SU-DHL-6 (cell line): Measurements from ENCODE around the gene SLX4IP.
A peak's percentile ranks its signal among the peaks of the same experiment; 100 is the strongest.

ENCODE experiments used
- H2AFZ ChIP-seq: fragments of 200-600 bp; sonication (generic); 2 replicates; pipeline ENCODE4 v1.6.1; 2014; ENCODE audit warnings: low read depth, mild to moderate bottlenecking, moderate library complexity, mixed read lengths, antibody characterized with exemption, low read length; ENCODE audit not compliant: severe bottlenecking
- H3F3A ChIP-seq: fragments of 200-600 bp; shearing (Covaris generic); 2 replicates; pipeline ENCODE4 v1.6.0; 2016; ENCODE audit warnings: antibody characterized with exemption, mild to moderate bottlenecking; ENCODE audit not compliant: insufficient read depth
- H3K27ac ChIP-seq: fragments of 200-600 bp; sonication (generic); 2 replicates; pipeline ENCODE4 v1.5.1; 2016; ENCODE audit warnings: low read depth, mild to moderate bottlenecking, low read length, moderate library complexity, mixed read lengths
- H3K27me3 ChIP-seq: fragments of 200-600 bp; sonication (generic), shearing (Covaris generic); 2 replicates; pipeline ENCODE4 v1.6.0; 2014; ENCODE audit warnings: mild to moderate bottlenecking, low read length
- H3K36me3 ChIP-seq: fragments of 200-600 bp; sonication (generic); 2 replicates; pipeline ENCODE4 v1.6.1; 2014; ENCODE audit warnings: mild to moderate bottlenecking, low read length, mixed read lengths
- H3K4me2 ChIP-seq: fragments of 300-600, 200-600 bp; shearing (Covaris generic), sonication (generic); 2 replicates; pipeline ENCODE4 v1.6.0; 2014; ENCODE audit warnings: low read length, low read depth, mild to moderate bottlenecking; ENCODE audit not compliant: poor library complexity, severe bottlenecking
- H3K4me3 ChIP-seq: fragments of 200-600 bp; sonication (generic); 2 replicates; pipeline ENCODE4 v1.5.1; 2014; ENCODE audit warnings: antibody characterized with exemption, low read length, mild to moderate bottlenecking, mixed read lengths; ENCODE audit not compliant: insufficient read depth, poor library complexity, severe bottlenecking
- H3K79me2 ChIP-seq: fragments of 200-600 bp; sonication (generic); 2 replicates; pipeline ENCODE4 v1.6.1; 2014; ENCODE audit warnings: mild to moderate bottlenecking, low read length, moderate library complexity; ENCODE audit not compliant: insufficient read depth
- H3K9ac ChIP-seq: fragments of 200-600 bp; sonication (generic); 2 replicates; pipeline ENCODE4 v1.7.0; 2014; ENCODE audit warnings: mild to moderate bottlenecking, low read length
- H3K9me2 ChIP-seq: fragments of 200-600 bp; sonication (generic); replicated peaks from 2 replicates; pipeline ENCODE4 v1.6.1; 2014; ENCODE audit warnings: low read length; ENCODE audit not compliant: insufficient read depth
- H3K9me3 ChIP-seq: fragments of 200-600 bp; sonication (generic); 2 replicates; pipeline ENCODE4 v1.6.1; 2014; ENCODE audit warnings: low read length, mixed read lengths; ENCODE audit not compliant: insufficient read depth
- H4K20me1 ChIP-seq: fragments of 200-600 bp; sonication (generic); 2 replicates; pipeline ENCODE4 v1.6.1; 2014; ENCODE audit warnings: low read depth, mild to moderate bottlenecking, antibody characterized with exemption, low read length, moderate library complexity, mixed read lengths
- CTCF ChIP-seq: fragments of 200-600 bp; sonication (generic); IDR thresholded peaks from one replicate; pipeline ENCODE4 v1.5.1; 2017; ENCODE audit warnings: antibody characterized with exemption, mild to moderate bottlenecking, low read length, moderate library complexity; ENCODE audit not compliant: insufficient read depth, poor library complexity, severe bottlenecking
- EZH2phosphoT487 ChIP-seq: fragments of 200-600 bp; sonication (generic), shearing (Covaris generic); conservative IDR thresholded peaks from 2 replicates; pipeline ENCODE4 v1.6.1; 2018; ENCODE audit warnings: mild to moderate bottlenecking, antibody characterized with exemption, low read length, moderate library complexity, mixed read lengths

The SLX4IP gene

GRCh38 chr20:10532361-10532760 is 97.3 kb downstream of the SLX4IP start:
- Histone ChIP-seq H3K9me2 (no peaks in the 10 kb centered on the region), H3K27ac (no peak overlapping the region), H3K36me3 (no peaks in the 10 kb centered on the region), H2AFZ (no peak overlapping the region), H3K9ac (no peak overlapping the region), H3K27me3 (no peaks in the 10 kb centered on the region), H3K9me3 (no peaks in the 10 kb centered on the region), H3K79me2 (no peaks in the 10 kb centered on the region), H3K4me3 (no peak overlapping the region), H3F3A (no peaks in the 10 kb centered on the region), H4K20me1 (peaks cover 3% of the 10 kb centered on the region; the same call in 1 of the 2 replicates), H3K4me2 (no peak overlapping the region)
- TF ChIP-seq EZH2phosphoT487, result no peak
- TF ChIP-seq CTCF, result no peak

GRCh38 chr20:10536531-10536930 is 101.4 kb downstream of the SLX4IP start:
- H3K4me2 ChIP-seq, result no peak overlapping the region

GRCh38 chr20:10537850-10538480 is 102.9 kb downstream of the SLX4IP start:
- no peaks in the 10 kb centered on the region for H3K27me3 ChIP-seq
- H3F3A ChIP-seq, result no peaks in the 10 kb centered on the region
- H2AFZ ChIP-seq, result no peak overlapping the region
- H3K36me3 ChIP-seq, result no peaks in the 10 kb centered on the region
- no peak overlapping the region for H3K27ac ChIP-seq
- no peak overlapping the region for H3K9ac ChIP-seq
- TF ChIP-seq EZH2phosphoT487 (no peak), CTCF (no peak)
- H4K20me1 ChIP-seq, result peaks cover 9% of the 10 kb centered on the region; the same call in 1 of the 2 replicates
- no peak overlapping the region for H3K4me2 ChIP-seq
- no peak overlapping the region for H3K4me3 ChIP-seq
- no peaks in the 10 kb centered on the region for H3K9me2 ChIP-seq
- H3K9me3 ChIP-seq, result no peaks in the 10 kb centered on the region
- H3K79me2 ChIP-seq, result no peaks in the 10 kb centered on the region

More at GRCh38 chr20:10536531-10536930, 101.4 kb downstream of the SLX4IP start:
- TF ChIP-seq CTCF (peak; percentile 25), EZH2phosphoT487 (no peak)
- no peaks in the 10 kb centered on the region for H3K9me3 ChIP-seq
- no peaks in the 10 kb centered on the region for H3K9me2 ChIP-seq
- H3K27ac ChIP-seq, result no peak overlapping the region
- H3K4me3 ChIP-seq, result no peak overlapping the region
- H4K20me1 ChIP-seq, result peaks cover 9% of the 10 kb centered on the region; the same call in 1 of the 2 replicates
- H3F3A ChIP-seq, result no peaks in the 10 kb centered on the region
- no peak overlapping the region for H3K9ac ChIP-seq
- H3K36me3 ChIP-seq, result no peaks in the 10 kb centered on the region
- H3K79me2 ChIP-seq, result no peaks in the 10 kb centered on the region
- no peak overlapping the region for H2AFZ ChIP-seq
- no peaks in the 10 kb centered on the region for H3K27me3 ChIP-seq
